Islet precursor cell (in vitro differentiated cells): ENCODE results near the gene XPNPEP3.
"Not testable (repeated sequence)": the region's sequence is repeated elsewhere in the genome, so short reads cannot be mapped to it uniquely, and the experiment has no call there.

Source experiments
- DNase-seq: peaks from one replicate; pipeline ENCODE4 v3.0.0-alpha.2; 2018

XPNPEP3 gene

DNA sequence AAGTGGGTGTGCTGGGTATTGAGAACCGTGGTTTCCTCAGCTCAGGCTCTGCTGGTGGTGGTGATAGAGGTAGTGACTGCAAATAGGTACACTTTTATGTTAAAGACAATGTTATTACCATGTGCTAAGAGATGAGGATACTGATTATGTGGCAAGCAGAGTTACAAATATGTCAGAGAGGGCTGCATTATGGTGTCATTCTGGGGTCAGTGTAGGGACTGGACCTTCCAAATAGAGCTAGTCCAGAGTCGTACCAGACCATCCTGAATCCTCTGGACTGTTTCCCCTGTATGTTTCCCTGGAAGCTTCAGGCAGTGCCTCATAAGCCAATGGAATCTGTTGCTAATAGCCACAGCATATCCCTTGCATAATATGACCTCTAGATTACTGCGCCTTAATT is 5.1 kb downstream of the XPNPEP3 start, which contains the start of gene DNAJB7:
Gene DNAJB7, minus strand, starts transcription at position 101 of the 400 bp plus-strand sequence. CDS start 119 bp downstream, outside the sequence.
- DNase-seq = no peak

DNA sequence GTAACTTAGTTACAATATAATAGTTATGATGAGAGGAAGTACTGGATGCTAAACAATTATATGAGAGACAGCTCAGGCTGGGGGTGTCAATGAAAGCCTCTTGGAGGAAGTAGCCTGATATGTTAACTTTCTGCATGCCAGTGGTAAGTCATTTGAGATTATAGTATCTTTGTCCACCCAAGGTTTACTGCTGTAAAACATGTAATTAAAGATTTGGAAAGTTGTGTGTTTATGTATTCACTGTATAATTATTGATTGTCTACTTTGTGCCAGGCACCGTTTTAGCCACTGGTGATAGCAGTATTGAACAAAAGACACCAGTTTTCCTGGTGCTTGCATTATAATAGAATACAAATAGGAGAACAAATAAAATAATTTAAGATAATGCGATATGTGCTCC is 5.6 kb downstream of the XPNPEP3 start:
- DNase-seq = no peak

DNA sequence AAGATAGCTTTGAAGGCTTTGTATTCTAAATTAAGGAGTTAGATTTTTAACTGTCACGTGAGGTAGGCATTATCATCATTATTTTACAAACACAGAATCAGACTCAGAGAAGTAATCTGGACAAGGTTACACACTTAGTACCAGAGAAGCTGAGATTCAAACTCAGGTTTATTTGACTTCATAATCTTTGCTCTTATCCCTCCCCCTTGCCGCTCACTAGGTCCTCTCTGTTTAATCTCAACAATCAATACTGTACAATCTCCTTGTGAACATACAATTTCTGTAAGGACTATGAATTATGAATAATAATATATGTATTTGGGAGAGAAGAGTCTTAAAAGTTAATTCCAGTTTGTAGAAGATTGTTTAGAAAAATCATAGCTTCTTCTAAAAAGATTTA is 10.2 kb downstream of the XPNPEP3 start:
- DNase-seq = no peak

DNA sequence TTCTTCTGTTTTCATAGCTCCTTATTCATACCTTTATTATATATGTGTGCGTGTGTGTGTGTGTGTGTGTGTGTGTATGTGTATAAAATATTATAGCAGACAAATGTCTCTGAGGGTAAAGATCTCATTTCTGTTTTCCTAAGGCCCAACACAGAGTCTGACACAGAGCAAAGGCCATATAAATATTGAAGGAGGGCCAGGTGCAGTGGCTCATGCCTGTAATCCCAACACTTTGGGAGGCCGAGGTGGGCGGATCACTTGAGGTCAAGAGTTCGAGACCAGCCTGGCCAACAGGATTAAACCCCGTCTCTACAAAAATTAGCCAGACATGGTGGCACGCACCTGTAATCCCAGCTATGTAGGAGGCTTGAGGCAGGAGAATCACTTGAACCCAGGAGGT is 11.4 kb downstream of the XPNPEP3 start:
- DNase-seq = not testable (repeated sequence)

DNA sequence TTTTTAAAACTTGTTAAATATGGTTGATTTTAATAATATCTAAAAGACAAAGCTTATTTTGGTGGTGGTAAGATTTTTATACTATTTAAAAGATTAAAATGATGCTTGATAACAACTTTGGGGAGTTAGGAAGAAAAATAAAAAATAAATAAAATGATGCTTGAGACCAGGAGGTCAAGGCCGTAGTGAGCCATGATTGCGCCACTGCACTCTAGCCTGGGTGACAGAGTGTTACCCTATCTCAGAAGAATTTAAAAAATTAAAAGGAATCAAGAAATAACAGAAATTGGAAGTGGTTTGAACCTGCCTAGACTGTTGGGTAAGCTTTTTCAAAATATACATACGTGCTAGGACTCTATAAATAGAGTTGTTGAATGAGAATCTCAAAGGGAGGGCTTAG is 17.1 kb downstream of the XPNPEP3 start:
- DNase-seq = no peak

DNA sequence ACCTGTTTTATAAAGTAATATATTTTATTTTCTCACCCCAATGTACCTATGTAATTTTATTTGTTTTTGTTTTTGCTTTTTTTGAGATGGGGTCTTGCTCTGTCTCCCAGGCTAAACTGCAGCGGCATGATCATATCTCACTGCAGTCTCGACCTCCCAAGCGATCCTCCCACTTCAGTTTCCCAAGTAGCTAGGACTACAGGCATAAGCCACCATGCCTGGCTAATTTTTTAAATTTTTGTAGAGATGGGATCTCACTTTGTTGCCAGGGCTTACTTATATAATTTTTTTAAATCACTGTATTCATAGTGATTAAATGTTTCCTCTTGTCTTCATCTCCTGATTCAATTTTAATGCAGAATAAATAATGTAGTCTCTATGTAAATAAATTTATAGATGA is 18.2 kb downstream of the XPNPEP3 start:
- no peak for DNase-seq

DNA sequence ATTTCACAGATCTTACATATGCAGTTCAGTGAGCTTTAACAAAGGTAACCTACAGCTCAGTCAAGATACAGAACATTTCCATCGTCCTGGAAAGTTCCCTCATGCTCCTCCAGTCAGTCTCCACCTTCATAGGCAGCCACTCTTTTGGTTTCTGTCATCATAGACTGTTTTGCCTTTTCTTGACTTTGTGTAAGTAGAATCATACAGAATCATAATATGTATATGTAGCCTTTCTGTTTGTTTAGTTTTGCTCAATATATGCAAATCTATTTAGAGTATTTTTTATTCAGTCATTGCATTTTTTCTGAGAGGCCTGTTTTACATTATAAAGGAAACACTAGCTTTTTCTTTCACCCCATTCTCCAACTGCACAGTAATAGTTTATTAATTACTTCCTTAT is 20.0 kb downstream of the XPNPEP3 start:
- no peak for DNase-seq

DNA sequence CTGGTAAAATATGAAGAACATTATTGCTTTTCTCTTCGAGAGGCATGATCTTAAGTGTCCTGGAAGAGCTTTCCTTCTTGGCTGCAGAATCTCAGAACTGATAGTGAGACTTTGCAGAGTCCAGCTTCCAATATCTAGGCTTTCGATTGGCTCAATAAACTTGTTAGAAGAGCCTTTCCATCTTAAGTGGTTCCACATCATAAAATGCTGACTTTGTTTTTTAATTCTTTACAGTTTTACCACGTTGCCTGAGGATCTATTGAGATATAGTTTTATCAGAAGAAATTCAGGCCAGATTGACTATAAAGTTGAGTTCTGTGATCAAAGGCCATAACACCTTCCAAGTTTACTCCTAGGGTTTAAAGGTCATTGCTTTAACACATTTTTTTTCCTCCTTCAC is 20.5 kb downstream of the XPNPEP3 start:
- DNase-seq = no peak

DNA sequence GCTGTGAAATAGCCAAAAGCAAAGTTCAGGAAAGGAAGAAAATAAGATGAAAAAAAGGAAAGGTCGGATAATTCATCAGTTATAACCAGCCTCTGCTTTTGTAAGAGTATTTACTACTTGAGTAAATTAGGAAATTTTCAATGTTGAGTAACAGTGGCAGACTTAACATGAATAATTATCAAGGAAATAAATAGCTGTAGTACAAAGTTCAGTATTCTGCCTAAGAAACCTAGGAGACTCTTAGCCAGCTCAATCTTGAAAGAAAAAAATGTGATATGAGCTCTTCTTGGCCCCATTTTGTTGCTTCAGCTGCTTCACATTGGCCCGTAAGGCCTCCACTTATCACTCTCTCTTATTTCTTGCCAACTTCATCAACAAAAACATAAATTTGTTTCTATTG is 22.0 kb downstream of the XPNPEP3 start:
- no peak for DNase-seq

DNA sequence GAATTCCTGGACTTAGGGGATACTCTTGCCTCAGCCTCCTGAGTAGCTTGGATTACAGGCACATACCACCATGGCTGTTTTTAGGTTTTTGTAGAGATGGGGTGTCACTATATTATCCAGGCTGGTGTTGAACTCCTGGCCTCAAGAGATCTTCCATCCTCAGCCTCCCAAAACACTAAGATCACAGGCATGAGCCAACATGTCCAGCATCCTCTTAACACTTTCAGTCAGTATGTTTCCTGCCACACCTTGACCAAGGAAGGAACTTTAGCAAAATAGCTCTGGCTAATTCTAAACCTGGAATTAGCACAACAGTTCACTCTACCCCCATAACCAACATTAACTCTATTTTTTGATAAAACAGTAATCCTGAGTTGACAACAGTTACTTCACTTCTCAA is 32.2 kb downstream of the XPNPEP3 start:
- no peak for DNase-seq

DNA sequence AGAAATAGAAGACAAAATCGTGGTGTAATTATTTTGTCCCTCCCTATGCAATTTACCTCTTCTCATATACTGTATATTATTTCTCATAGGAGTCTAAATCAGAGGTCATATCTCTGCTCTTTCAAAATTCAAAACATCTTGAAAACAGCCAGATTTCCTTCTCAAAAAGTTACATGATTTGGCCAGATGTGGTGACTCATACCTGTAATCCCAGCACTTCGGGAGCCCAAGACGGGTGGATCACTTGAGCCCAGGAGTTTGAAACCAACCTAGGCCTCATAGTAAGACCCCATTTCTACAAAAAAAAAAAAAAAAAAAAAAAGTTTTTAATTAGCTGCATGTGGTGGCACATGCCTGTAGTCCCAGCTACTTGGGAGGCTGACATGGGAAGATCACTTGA is 33.9 kb downstream of the XPNPEP3 start:
- DNase-seq = no peak

DNA sequence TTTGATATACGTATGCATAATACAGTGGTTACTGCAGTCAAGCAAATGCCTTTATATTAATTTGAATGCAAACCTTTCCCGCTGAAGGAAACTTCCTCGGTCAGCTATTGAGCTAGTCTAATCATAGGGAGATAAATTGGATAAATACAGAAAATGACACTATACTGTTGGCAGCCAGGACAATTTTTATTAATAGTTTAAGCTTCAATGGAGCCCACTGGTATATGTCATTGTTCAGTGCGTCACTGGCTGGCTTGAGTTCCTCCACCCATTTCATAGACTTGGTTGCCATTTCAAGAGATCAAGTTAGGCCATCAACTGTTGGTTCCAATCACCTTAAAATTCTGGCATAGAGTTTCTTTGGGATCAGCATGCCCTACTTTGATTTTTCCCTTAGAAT is 37.5 kb downstream of the XPNPEP3 start:
- no peak for DNase-seq

DNA sequence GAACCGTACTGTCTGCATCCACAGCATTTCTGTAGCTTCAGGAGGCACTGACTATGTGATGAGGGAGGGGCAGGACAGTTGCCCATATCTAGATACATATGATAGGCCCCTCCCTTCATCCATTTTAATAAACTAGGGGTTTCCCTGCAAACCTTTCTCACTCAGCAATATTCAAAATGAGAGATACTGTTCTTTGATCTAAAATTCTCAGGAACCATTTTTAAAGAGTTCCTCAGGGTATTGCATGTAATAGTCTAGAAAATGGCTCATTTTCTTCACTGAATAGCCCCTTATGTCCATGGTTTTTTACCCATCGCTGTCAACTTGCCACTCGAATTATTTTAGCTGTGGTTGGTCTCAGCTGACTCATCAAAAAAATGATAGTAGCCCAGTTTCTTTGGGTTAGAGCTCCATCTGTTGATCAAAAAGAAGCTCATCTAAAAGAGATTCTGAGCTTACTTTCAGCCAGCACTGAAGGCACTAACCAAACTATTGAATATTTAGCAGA is 42.0 kb downstream of the XPNPEP3 start:
- DNase-seq = no peak

DNA sequence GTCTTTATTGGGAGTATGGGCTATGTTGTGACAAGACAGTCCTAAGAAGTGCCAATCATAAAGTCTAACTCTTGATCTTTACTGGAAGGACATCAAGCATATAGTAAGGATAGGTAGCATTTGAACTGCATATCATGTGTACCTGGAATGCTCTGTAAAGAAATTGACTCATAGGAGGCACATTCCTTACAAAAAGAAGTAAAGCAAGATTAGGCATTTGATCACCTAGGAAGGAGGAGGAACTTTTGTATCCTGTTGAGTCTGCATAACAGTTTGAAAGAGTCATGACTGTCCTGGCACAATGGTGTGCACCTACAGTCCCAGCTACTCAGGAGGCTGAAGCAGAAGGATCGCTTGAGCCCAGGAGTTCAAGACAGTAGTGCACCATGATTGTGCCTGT is 47.2 kb downstream of the XPNPEP3 start:
- DNase-seq = no peak

DNA sequence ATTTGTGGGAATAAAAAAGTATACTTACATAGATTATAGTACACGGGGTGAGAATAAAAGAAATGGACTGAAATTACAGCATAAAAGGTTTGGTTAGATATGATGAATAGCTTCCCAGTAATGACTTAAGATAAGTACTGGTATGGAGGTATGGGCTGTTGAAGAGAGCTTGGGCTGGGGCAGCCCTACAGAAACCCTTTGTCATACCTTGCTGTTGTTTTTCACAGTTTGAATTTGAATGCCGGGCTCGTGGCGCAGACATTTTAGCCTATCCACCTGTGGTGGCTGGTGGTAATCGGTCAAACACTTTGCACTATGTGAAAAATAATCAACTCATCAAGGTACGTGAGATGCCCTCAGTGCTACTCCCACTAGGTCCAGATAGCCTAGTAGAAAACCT is 51.9 kb downstream of the XPNPEP3 start:
- DNase-seq = no peak

DNA sequence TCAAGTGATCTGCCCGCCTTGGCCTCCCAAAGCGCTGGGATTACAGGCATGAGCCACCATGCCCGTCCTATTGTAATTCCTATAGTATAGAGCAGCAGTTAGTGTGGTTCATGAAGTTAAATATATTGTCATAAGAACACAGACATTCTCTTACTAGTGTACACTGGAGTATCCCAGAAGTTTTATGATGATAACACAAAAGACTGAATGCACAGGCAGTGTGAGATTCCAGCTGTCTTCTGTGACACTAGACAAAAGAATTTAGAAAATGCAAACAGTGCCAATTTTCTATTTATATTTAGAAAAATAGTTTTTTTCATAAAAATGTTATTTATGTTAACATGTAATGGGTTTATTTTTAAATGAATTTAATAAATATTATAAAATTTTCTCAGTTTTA is 54.8 kb downstream of the XPNPEP3 start:
- no peak for DNase-seq

DNA sequence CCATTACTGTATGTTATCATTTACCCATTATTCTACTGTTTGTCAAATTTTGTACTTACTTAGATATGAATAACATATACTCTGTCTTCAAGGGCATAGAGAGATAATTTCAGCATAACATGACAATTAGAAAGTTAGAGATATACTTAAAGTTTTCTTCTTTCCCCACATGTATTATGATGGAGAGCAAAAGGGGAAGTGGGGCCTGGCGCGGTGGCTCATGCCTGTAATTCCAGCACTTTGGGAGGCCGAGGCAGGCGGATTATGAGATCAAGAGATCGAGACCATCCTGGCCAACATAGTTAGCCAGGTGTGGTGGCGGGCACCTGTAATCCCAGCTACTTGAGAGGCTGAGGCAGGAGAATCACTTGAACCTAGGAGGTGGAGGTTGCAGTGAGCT is 56.0 kb downstream of the XPNPEP3 start:
- not testable (repeated sequence) for DNase-seq

DNA sequence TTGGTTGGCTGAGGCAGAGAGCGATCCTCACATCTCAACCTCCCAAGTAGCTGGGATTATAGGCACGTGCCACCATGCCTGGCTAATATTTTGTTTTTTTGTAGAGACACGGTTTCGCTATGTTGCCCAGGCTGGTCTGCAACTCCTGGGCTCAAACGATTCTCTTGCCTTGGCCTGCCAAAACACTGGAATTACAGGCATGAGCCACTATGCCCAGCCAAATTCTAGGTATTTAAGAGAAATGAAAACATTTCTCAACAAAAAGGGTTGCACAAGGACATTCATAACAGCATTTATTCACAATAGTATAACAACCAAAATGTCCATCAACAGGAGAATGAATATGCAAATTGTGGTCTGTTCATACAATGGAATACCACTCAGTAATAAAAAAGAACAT is 62.5 kb downstream of the XPNPEP3 start:
- no peak for DNase-seq

DNA sequence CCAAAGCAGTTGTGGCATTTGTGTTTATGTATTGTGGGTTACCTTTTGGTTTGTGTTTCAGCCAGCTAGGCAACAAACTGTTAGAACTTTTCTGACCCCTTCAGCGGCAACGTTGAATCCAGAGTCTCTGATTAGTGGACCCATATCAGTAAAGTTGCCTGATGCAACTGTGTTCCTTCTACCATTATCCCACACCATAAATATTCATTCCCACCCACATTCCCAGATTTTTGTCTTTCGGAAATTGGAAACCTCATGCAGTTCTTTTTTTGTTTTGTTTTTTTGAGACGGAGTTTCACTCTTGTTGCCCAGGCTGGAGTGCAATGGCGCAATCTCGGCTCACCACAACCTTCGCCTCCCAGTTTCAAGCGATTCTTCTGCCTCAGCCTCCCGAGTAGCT is 63.6 kb downstream of the XPNPEP3 start:
- DNase-seq = no peak

DNA sequence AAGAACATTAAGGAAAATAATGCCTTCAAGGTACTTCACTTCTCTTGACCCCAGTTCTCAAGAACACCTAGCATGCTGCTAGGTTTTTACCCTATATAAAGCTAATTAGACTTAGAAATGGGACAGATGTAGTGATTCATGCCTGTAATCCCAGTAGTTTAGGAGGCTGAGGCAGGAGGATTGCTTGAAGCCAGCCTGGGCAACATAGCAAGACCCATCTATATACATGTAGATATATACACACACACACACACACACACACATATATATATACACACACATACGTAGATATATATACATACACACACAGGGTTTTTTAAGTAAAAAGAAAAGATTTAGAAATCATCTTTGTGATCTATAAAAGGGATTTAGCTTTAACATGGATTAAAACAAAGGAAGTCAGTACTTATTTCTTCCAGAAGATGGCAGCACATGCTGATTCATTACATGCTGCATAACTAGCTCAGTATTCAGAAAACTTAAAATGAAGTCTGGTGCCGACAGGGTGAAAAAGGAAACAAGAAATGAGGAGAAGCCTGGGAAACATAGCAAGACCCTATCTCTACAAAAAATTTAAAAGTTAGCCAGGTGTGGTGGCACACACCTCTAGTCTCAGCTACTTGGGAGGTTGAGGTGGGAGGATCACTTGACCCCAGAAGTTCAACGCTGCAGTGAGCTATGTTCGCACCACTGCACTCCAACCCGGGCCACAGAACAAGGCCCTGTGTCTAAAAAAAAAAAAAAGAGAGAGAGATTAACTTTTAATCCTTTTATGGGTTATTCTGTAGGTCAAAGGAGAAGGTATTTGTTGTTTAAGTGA is 65.7 kb downstream of the XPNPEP3 start:
- no peak for DNase-seq

DNA sequence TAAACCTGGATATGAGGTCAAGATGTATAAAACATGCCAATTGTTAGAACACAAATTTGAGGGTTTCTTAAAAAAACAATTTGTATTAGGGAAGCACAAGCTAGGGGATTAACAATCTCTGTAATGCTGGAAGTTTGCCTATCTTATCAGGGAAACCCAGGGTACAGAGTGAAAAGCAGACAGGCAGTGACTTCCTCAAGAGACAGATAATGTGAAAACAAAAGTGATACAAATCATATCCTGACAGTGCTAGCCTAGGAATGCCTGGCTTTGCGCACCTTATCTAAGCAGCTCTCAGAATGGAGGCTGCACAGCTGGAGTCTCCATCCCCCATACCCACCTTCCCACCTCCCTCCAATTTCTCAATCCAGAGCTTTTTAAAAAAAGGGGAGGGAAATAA is 71.7 kb downstream of the XPNPEP3 start:
- DNase-seq = no peak

DNA sequence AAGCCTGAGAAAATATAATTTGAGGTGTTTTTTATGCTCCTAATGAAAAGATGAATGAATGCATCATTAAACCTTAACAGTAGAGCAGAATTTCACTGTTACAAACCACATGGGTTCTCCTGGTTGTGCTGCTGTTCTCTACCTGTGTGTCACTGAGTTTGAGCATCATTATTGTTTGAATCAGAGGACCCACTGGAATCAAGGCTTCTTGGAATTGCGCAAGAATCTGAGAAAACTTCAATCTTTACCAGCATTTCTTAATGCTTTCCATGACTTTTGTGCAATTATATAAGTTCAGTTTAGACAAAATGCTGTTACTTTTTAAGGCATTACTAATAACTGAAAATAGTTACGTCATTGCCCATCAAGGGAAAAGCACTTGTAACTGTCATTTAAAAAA is 75.4 kb downstream of the XPNPEP3 start:
- DNase-seq = no peak

DNA sequence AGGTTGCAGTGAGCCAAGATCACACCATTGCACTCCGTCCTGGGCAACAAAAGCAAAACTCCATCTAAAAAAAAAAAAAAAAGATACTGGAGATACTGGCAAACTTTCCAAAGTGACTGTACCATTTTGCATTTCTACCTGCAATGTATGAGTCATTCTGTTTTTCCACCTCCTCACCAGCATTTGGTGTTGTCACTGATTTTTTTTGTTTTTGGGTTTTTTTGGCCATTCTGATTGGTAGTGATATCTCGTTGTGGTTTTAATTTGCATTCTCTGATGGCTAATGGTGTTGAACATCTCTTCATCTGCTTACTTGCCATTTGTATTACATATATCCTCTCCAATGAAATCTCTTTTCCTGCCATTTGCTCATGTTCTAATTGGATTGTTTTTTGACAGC is 82.3 kb downstream of the XPNPEP3 start:
- no peak for DNase-seq

DNA sequence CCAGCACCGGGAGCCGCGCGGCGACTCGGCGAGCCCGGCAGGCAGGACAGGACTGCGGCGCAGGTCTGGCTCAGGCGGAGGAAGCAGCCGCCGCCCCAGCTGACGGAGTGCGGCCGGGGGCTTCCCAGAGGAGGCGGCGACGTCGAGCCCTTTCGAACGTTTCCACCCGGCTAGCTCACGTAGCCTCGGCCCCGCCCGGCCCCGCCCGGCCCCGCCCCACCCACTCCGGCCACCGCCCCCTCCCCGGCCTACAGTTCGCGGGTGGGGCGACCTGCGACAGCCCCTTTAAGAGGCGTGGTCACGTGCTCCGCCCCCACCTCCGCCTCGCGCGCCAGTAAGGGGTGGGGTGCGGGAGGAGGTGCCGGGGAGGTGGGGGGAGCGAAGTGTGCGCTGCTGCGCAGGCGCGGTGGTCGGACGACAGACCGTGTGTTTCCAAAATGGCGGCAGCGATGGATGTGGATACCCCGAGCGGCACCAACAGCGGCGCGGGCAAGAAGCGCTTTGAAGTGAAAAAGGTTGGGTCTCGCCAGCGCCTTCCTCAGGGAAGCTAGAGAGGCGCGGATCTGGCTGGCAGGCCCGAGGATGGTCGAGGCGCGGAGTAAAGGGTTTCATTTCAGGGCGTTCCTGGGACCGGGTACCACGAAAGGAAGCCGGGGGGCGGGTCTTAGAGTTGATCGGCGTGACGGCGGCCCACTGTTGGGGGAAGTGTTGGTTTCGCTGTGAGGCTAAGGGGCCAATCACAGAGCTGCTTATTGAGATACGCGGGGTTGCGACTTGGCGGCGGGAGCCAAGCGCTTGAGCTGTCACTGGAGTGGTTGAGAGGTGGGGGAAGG is 94.2 kb downstream of the XPNPEP3 start, which contains the start of gene RBX1:
Gene RBX1, plus strand, starts transcription at position 417 of the 833 bp plus-strand sequence. Its CDS starts 21 bp downstream, at position 438.
- DNase-seq = peak; percentile 99
